Testis (tissue), 2 donors: ENCODE data around the gene CDK14.

Experiments used
- CTCF ChIP-seq, 3 experiments: fragments of 450-650 bp in 2 of 3; fragments of 200-600 bp in 1 of 3; sonication (generic) in 1 of 3; IDR thresholded peaks; one replicate each; pipeline ENCODE4 v1.5.1; 2016 to 2019; ENCODE audit warnings: antibody characterized with exemption in 3 of 3, mild to moderate bottlenecking in 2 of 3, moderate library complexity in 1 of 3
- POLR2A ChIP-seq: fragments of 450-650 bp; IDR thresholded peaks from one replicate; pipeline ENCODE4 v1.6.1; 2017; ENCODE audit warnings: antibody characterized with exemption, mild to moderate bottlenecking, moderate library complexity

GRCh38 chr7:90832726-90833125 is 236.6 kb downstream of the CDK14 start:
- TF ChIP-seq CTCF (IDR thresholded peaks at IDR 0.05): no peak
- TF ChIP-seq POLR2A: no peak
